Smooth muscle cell (in vitro differentiated cells): ENCODE measurements around the gene CST9. TPM values are rescaled to one million over a fixed set of nuclear protein-coding genes. Genes with fewer than 3 reads are reported as not detected.

Experiments used
- DNase-seq: peaks from one replicate; lab custom pipeline; 2025; ENCODE audit not compliant: unreplicated experiment; lab: John Stamatoyannopoulos, UW
- H2AFZ ChIP-seq: fragments of 200-600 bp; sonication (generic); 2 replicates; pipeline ENCODE4 v1.6.0; 2016; ENCODE audit warnings: antibody characterized with exemption, low read depth, mild to moderate bottlenecking
- H3F3A ChIP-seq: fragments of 200-600 bp; sonication (generic); 2 replicates; pipeline ENCODE4 v1.6.0; 2017; ENCODE audit warnings: antibody characterized with exemption, low read depth
- H3K27ac ChIP-seq: fragments of 200-600 bp; sonication (generic); 2 replicates; pipeline ENCODE4 v1.5.1; 2016; ENCODE audit warnings: low read depth, mild to moderate bottlenecking
- H3K27me3 ChIP-seq: fragments of 200-600 bp; sonication (generic); 2 replicates; pipeline ENCODE4 v1.6.1; 2016; ENCODE audit warnings: low read depth, mild to moderate bottlenecking
- H3K36me3 ChIP-seq: fragments of 200-600 bp; sonication (generic); 2 replicates; pipeline ENCODE4 v1.5.1; 2016; ENCODE audit warnings: low read depth
- H3K4me1 ChIP-seq: fragments of 200-600 bp; sonication (generic); 2 replicates; pipeline ENCODE4 v1.5.1; 2016; ENCODE audit warnings: low read depth
- H3K4me2 ChIP-seq: fragments of 200-600 bp; sonication (generic); 2 replicates; pipeline ENCODE4 v1.6.0; 2016; ENCODE audit warnings: mild to moderate bottlenecking
- H3K4me3 ChIP-seq: fragments of 200-600 bp; sonication (generic); 2 replicates; pipeline ENCODE4 v1.5.1; 2016; ENCODE audit warnings: mild to moderate bottlenecking
- H3K79me2 ChIP-seq: fragments of 200-600 bp; sonication (generic); 2 replicates; pipeline ENCODE4 v1.6.0; 2016; ENCODE audit warnings: low read depth, mild to moderate bottlenecking
- H3K9ac ChIP-seq: fragments of 200-600 bp; sonication (generic); 2 replicates; pipeline ENCODE4 v1.6.0; 2016; ENCODE audit warnings: low read depth
- H3K9me3 ChIP-seq: fragments of 200-600 bp; sonication (generic); replicated peaks from 2 replicates; pipeline ENCODE4 v1.5.1; 2016; ENCODE audit warnings: low read depth
- H4K20me1 ChIP-seq: fragments of 200-600 bp; sonication (generic); 2 replicates; pipeline ENCODE4 v1.6.0; 2016; ENCODE audit warnings: low read depth
- CTCF ChIP-seq: fragments of 200-600 bp; sonication (generic); IDR thresholded peaks from 2 replicates; pipeline ENCODE4 v1.5.1; 2017; ENCODE audit warnings: borderline replicate concordance, mild to moderate bottlenecking, antibody characterized with exemption; ENCODE audit not compliant: insufficient read depth, poor library complexity, severe bottlenecking
- WGBS: methylation state at CpG from one replicate; pipeline ENCODE4 v1.1.7; 2016; ENCODE audit warnings: low lambda C conversion rate; 5-methylcytosine and 5-hydroxymethylcytosine counted together
- polyA plus RNA-seq: library from polyadenylated mRNA; unstranded; fragments of >200 nt; fragmentation: Nextera tagmentation; extraction: Ambion mirVana; gene quantifications from 2 replicates; pipeline ENCODE4 v1.2.1, GENCODE V29; 2016
- total RNA-seq: library from RNA; depleted of rRNA; stranded (reverse); fragments of >200 nt; gene quantifications from 2 replicates; pipeline ENCODE4 v1.2.3, GENCODE V29; 2014

The CST9 gene
- total and polyA plus RNA-seq, 2 experiments from 2014 or later: not detected

- no peak overlapping the region for H2AFZ ChIP-seq
- peaks cover 2% of the 10 kb centered on the region for H3K27me3 ChIP-seq
- no peaks in the 10 kb centered on the region for H3K4me1 ChIP-seq
- no peaks in the 10 kb centered on the region for H3K36me3 ChIP-seq
- H3F3A ChIP-seq: no peaks in the 10 kb centered on the region
- H3K4me2 ChIP-seq: no peak overlapping the region
- no peak overlapping the region for H3K9ac ChIP-seq
- no peak for DNase-seq
- H3K79me2 ChIP-seq: no peaks in the 10 kb centered on the region
- peaks cover 3% of the 10 kb centered on the region for H3K9me3 ChIP-seq
- no peak for TF ChIP-seq CTCF
- no peak overlapping the region for H3K4me3 ChIP-seq
- no peak overlapping the region for H3K27ac ChIP-seq
- WGBS: 90% methylated on average over 7 of the region's 7 CpGs
- no peaks in the 10 kb centered on the region for H4K20me1 ChIP-seq
Observed at GRCh38 chr20:23566199-23566932, 39.4 kb downstream of the CST9 start.

- Histone ChIP-seq H3K4me2 (no peak overlapping the region), H4K20me1 (no peaks in the 10 kb centered on the region), H3K27me3 (peaks cover 2% of the 10 kb centered on the region), H3F3A (no peaks in the 10 kb centered on the region), H2AFZ (no peak overlapping the region), H3K9me3 (peaks cover 6% of the 10 kb centered on the region), H3K4me1 (no peaks in the 10 kb centered on the region), H3K79me2 (no peaks in the 10 kb centered on the region), H3K4me3 (no peak overlapping the region), H3K27ac (no peak overlapping the region), H3K36me3 (no peaks in the 10 kb centered on the region), H3K9ac (no peak overlapping the region)
- TF ChIP-seq CTCF: no peak
- 98% methylated on average over 2 of the region's 2 CpGs for WGBS
- no peak for DNase-seq
Observed at GRCh38 chr20:23565503-23566045, 40.1 kb downstream of the CST9 start.

- DNase-seq: no peak
- Histone ChIP-seq H3K79me2 (no peaks in the 10 kb centered on the region), H4K20me1 (no peaks in the 10 kb centered on the region), H3K27ac (no peak overlapping the region), H3K4me2 (no peak overlapping the region), H3K9ac (no peak overlapping the region), H3K9me3 (peaks cover 6% of the 10 kb centered on the region), H3F3A (no peaks in the 10 kb centered on the region), H3K4me3 (no peak overlapping the region), H3K36me3 (no peaks in the 10 kb centered on the region), H3K27me3 (peaks cover 2% of the 10 kb centered on the region), H2AFZ (no peak overlapping the region), H3K4me1 (no peaks in the 10 kb centered on the region)
- 84% methylated on average over 3 of the region's 3 CpGs for WGBS
- no peak for TF ChIP-seq CTCF
Observed at GRCh38 chr20:23564927-23565326, 40.8 kb downstream of the CST9 start.
